Rectal smooth muscle tissue (tissue), 1 donor: ENCODE results near the gene ADCY9.
A peak's percentile ranks its signal among the peaks of the same experiment; 100 is the strongest.
"Not testable (repeated sequence)": the region's sequence is repeated elsewhere in the genome, so short reads cannot be mapped to it uniquely, and the experiment has no call there.

ENCODE experiments used
- H3K27ac ChIP-seq: one replicate; pipeline ENCODE4 v1.7.0; 2013; ENCODE audit warnings: low read depth, low read length, inconsistent platforms
- H3K27me3 ChIP-seq: one replicate; pipeline ENCODE4 v1.7.0; 2013; ENCODE audit warnings: low read length; ENCODE audit not compliant: control insufficient read depth, insufficient read depth
- H3K36me3 ChIP-seq: one replicate; pipeline ENCODE4 v1.7.0; 2013; ENCODE audit warnings: low read length; ENCODE audit not compliant: control insufficient read depth, insufficient read depth
- H3K4me1 ChIP-seq: one replicate; pipeline ENCODE4 v1.7.0; 2013; ENCODE audit warnings: low read length; ENCODE audit not compliant: control insufficient read depth, insufficient read depth
- H3K4me3 ChIP-seq: one replicate; pipeline ENCODE4 v1.7.0; 2013; ENCODE audit warnings: low read length
- H3K9ac ChIP-seq: one replicate; pipeline ENCODE4 v1.7.0; 2013; ENCODE audit warnings: low read length

Gene ADCY9

GRCh38 chr16:3938471-3938842 lies 177.8 kb downstream of the ADCY9 start:
- peak overlapping the region; percentile 54 for H3K4me3 ChIP-seq
- H3K4me1 ChIP-seq, result no peaks in the 10 kb centered on the region
- no peaks in the 10 kb centered on the region for H3K27me3 ChIP-seq
- no peak overlapping the region for H3K27ac ChIP-seq
- H3K9ac ChIP-seq, result no peak overlapping the region
- no peaks in the 10 kb centered on the region for H3K36me3 ChIP-seq

- H3K4me1 ChIP-seq, result no peaks in the 10 kb centered on the region
- H3K27me3 ChIP-seq, result no peaks in the 10 kb centered on the region
- no peaks in the 10 kb centered on the region for H3K36me3 ChIP-seq
- no peak overlapping the region for H3K4me3 ChIP-seq
- H3K9ac ChIP-seq, result no peak overlapping the region
- H3K27ac ChIP-seq, result no peak overlapping the region
Observed at GRCh38 chr16:3937066-3937875, 179.0 kb downstream of the ADCY9 start.

DNA sequence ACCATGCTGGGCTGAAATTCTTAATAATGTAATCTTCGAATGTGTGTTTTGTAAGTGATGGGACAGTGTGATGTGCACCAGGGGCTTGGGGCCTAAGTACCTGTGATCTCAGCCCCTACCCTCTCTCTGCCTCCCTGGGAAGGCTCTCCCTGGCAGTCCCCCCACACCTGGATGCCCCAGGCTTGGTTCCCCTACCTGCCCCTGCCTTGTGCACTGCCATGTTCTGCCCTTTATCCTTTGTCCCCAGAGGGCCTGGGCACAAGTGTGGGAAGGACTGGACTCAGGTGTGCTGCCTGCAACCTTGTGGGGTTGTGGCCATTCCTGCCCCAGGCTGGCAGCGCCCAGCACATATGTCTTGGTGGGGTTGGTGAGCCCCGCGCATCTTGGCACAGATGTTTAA lies 180.3 kb downstream of the ADCY9 start:
- H3K27me3 ChIP-seq, result no peaks in the 10 kb centered on the region
- no peak overlapping the region for H3K9ac ChIP-seq
- H3K4me3 ChIP-seq, result no peak overlapping the region
- no peaks in the 10 kb centered on the region for H3K36me3 ChIP-seq
- H3K27ac ChIP-seq, result no peak overlapping the region
- no peaks in the 10 kb centered on the region for H3K4me1 ChIP-seq

GRCh38 chr16:3934491-3935181 lies 181.6 kb downstream of the ADCY9 start:
- H3K27me3 ChIP-seq, result no peaks in the 10 kb centered on the region
- no peak overlapping the region for H3K9ac ChIP-seq
- no peaks in the 10 kb centered on the region for H3K36me3 ChIP-seq
- no peak overlapping the region for H3K4me3 ChIP-seq
- H3K4me1 ChIP-seq, result no peaks in the 10 kb centered on the region
- H3K27ac ChIP-seq, result no peak overlapping the region

DNA sequence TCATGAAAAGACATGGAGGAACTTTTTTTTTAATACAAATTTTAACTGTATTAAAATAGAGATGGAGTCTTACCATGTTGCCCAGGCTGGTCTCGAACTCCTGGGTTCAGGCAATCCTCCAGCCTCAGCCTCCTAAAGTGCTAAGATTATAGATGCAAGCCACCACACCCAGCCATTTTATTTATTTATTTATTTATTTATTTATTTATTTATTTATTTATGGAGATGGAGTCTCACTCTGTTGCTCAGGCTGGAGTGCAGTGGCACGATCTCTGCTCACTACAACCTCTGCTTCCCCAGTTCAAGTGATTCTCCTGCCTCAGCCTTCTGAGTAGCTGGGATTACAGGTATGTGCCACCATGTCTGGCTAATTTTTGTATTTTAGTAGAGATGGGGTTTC lies 189.1 kb downstream of the ADCY9 start:
- H3K4me1 ChIP-seq, H3K4me3 ChIP-seq, H3K27ac ChIP-seq, H3K36me3 ChIP-seq, H3K9ac ChIP-seq, H3K27me3 ChIP-seq: not testable (repeated sequence)

DNA sequence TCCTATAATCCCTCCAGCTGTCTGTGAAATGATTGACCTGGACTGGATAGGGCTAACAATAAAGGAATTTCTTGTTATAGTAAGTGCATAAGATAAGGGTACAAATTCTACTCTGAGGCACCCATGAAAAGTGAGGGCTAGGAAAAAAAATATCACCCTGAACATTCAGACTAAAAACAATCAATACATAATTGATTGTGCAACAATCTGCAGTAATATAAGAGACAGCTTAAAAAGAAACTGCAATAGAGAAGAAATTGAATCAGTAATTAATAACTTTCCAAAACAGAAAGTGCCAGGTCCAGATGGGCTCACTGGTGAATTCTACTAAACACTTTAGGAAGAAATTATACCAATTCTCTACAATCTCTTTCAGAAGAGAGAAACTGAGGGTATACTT lies 191.5 kb downstream of the ADCY9 start:
- Histone ChIP-seq H3K9ac (no peak overlapping the region), H3K4me3 (no peak overlapping the region), H3K27me3 (no peaks in the 10 kb centered on the region), H3K36me3 (no peaks in the 10 kb centered on the region), H3K4me1 (no peaks in the 10 kb centered on the region), H3K27ac (no peak overlapping the region)

DNA sequence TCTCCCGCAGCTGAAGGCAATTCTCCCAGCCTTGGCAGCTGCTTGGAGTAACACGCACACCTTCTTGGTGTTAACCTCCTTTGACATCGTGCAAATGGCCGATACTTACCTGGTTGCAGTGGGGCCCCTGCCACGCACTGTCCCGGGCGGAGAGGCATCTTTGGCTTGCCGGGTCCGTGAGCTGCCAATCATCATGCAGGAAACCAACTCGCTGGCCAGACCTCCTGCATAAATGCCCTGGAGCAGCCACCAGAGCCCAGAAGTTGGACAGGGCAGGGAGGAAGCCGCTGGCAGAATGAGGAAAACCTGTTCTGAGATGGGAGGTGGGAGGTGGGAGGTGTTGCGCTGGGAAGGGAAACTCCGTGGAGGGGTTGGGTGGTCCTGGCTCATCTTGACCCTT lies 194.0 kb downstream of the ADCY9 start:
- H3K4me1 ChIP-seq, result no peaks in the 10 kb centered on the region

GRCh38 chr16:3920206-3920605 lies 196.0 kb downstream of the ADCY9 start:
- Histone ChIP-seq H3K36me3 (no peaks in the 10 kb centered on the region), H3K9ac (no peak overlapping the region), H3K4me3 (no peak overlapping the region), H3K4me1 (no peaks in the 10 kb centered on the region), H3K27me3 (no peaks in the 10 kb centered on the region), H3K27ac (no peak overlapping the region)

More for the DNA sequence above, 194.0 kb downstream of the ADCY9 start:
- Histone ChIP-seq H3K27me3 (no peaks in the 10 kb centered on the region), H3K4me3 (no peak overlapping the region), H3K27ac (no peak overlapping the region), H3K36me3 (no peaks in the 10 kb centered on the region), H3K9ac (no peak overlapping the region)

DNA sequence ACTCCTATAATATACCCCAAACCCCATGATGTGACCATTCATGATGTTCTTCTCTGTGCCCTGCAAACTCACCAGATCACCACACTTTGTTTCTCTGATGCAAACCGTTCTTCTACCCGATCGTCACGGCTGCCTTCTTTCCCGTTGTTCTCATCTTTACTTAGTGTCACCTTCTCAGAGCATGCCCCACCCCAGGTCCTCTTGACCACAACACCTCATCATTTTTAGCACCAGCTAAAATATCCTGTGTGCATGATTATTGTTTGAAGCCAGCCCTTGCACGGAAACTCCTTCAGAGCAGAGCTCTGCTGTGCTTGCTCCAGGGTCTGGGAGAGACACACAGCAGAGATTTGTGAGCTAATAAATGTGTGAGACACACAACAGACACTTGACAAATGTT lies 196.8 kb downstream of the ADCY9 start:
- Histone ChIP-seq H3K36me3 (no peaks in the 10 kb centered on the region), H3K4me3 (no peak overlapping the region), H3K27ac (no peak overlapping the region), H3K27me3 (no peaks in the 10 kb centered on the region), H3K9ac (no peak overlapping the region), H3K4me1 (no peaks in the 10 kb centered on the region)

- Histone ChIP-seq H3K4me3 (no peak overlapping the region), H3K36me3 (no peaks in the 10 kb centered on the region), H3K9ac (no peak overlapping the region), H3K27me3 (no peaks in the 10 kb centered on the region), H3K27ac (no peak overlapping the region), H3K4me1 (no peaks in the 10 kb centered on the region)
Observed at GRCh38 chr16:3915426-3916260, 200.6 kb downstream of the ADCY9 start.

DNA sequence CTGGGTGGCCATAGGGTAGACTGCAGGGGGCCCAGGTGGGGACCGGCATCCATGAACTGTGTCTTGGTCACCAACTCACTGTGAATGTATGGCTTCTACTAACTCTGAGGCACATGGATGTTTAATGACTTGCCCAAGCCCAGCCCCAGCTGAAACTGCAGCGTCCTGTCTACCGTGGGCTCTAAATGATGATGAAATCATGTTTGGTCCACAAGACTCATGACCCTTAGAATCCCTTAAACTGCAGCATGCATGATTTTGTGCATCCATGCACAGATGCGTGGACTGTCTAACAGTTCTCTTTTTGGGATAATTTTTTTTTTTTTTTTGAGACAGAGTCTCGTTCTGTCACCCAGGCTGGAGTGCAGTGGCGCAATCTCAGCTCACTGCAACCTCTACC lies 203.3 kb downstream of the ADCY9 start:
- no peaks in the 10 kb centered on the region for H3K36me3 ChIP-seq
- H3K4me1 ChIP-seq, result no peaks in the 10 kb centered on the region
- no peak overlapping the region for H3K27ac ChIP-seq
- H3K27me3 ChIP-seq, result no peaks in the 10 kb centered on the region
- no peak overlapping the region for H3K4me3 ChIP-seq
- H3K9ac ChIP-seq, result no peak overlapping the region
